Heart right ventricle (tissue), 16 donors: ENCODE measurements around the gene SLC16A8. TPM values are rescaled to one million over a fixed set of nuclear protein-coding genes. Genes with fewer than 3 reads are reported as not detected.

Experiments
- ATAC-seq, 8 donors: fragments of 200-7000 bp; cut with Tn5 transposase; one replicate each; pipeline ENCODE4 v1.9.1; 2020; ENCODE audit warnings: mild to moderate bottlenecking in 8 of 8, moderate library complexity in 8 of 8, moderate number of reproducible peaks in 1 of 8
- DNase-seq, 2 donors: peaks; one replicate each; pipeline ENCODE4 v3.0.0-alpha.2; 2020
- H3K27ac ChIP-seq, 10 donors: fragments of 200-600 bp; sonication (generic) in 2 of 10; one replicate each; pipeline versions ENCODE4 v1.5.0 to v1.8.0; 2020 to 2022; ENCODE audit warnings: mild to moderate bottlenecking in 3 of 10
- H3K27me3 ChIP-seq, 7 donors: fragments of 200-600 bp; one replicate each; pipeline ENCODE4 v1.8.0; 2021 to 2022; ENCODE audit warnings: mild to moderate bottlenecking in 2 of 7
- H3K36me3 ChIP-seq, 9 donors: fragments of 200-600 bp; sonication (generic) in 1 of 9; one replicate each; pipeline versions ENCODE4 v1.5.0 to v1.8.0; 2020 to 2022; ENCODE audit warnings: mild to moderate bottlenecking in 2 of 9
- H3K4me1 ChIP-seq, 9 donors: fragments of 200-600 bp; sonication (generic) in 1 of 9; one replicate each; pipeline versions ENCODE4 v1.5.0 to v1.8.0; 2020 to 2022; ENCODE audit warnings: mild to moderate bottlenecking in 4 of 9
- H3K4me3 ChIP-seq, 10 donors: fragments of 200-600 bp; sonication (generic) in 2 of 10; one replicate each; pipeline versions ENCODE4 v1.5.0 to v1.8.0; 2020 to 2022; ENCODE audit warnings: mild to moderate bottlenecking in 7 of 10, moderate library complexity in 2 of 10
- H3K9me3 ChIP-seq, 11 donors: fragments of 200-600 bp in 10 of 11; sonication (generic) in 2 of 11; one replicate each; pipeline versions ENCODE4 v1.5.0 to v1.8.0; 2013 to 2022; ENCODE audit warnings: mild to moderate bottlenecking in 2 of 11, control low read depth in 1 of 11, moderate library complexity in 1 of 11
- WGBS, 2 donors: extraction: QIAGEN DNeasy Blood & Tissue Kit; methylation state at CpG; one replicate each; pipeline ENCODE4 v1.1.7; 2013; ENCODE audit warnings: inconsistent platforms in 1 of 2; 5-methylcytosine and 5-hydroxymethylcytosine counted together
- intact Hi-C, 10 donors: fragments of 100-400 bp; cut with DNase I; formaldehyde crosslinking; loops; one replicate each; pipeline versions ENCODE4 v1.11.1 to v1.14.2; 2022
- polyA plus RNA-seq, 2 donors: library from polyadenylated mRNA; stranded (reverse); fragments of 200-250 nt; gene quantifications; one replicate each; pipeline ENCODE4 v1.2.3, GENCODE V29; 2013
- total RNA-seq, 10 donors: library from RNA; stranded (reverse); fragmentation: NEBNext Ultra II Directional in 3 of 10; extraction: Animal tissue kit (Norgen Biotek cat#: 25700) in 3 of 10; gene quantifications; one replicate each; pipeline versions ENCODE4 v1.2.1 to v1.2.4, GENCODE V29; 2021 to 2023
- TF ChIP-seq, protein P1 (sequence below), 9 donors: fragments of 200-600 bp; sonication (generic) in 2 of 9; IDR thresholded peaks; one replicate each; pipeline versions ENCODE4 v1.5.0 to v1.8.0; 2021 to 2022; ENCODE audit warnings: antibody characterized with exemption in 9 of 9, mild to moderate bottlenecking in 5 of 9, moderate library complexity in 1 of 9
- donor health status: Arrhythmogenic right ventricular cardiomyopathy.
- donor health status: ischemic (EF 13 %, LVEDD 7.1; RV severe dilation, severe dysfunction).
- donor health status: healthy with polysubstance abuse.
- donor health status: DM: no; HTN: yes; CAD: no.
- donor health status: DM: no; HTN: no; CAD: no.
- donor health status: ischemic (EF 25% LVEDD 6.9; RV normal size, moderate dysfunction).
- donor health status: ischemic (EF 25% LVEDD 5.7; RV mildly dilated, moderate dysfunction).
- donor health status: healthy.
- donor health status: DM: yes; HTN: yes; CAD: no.
- donor health status: Ischemic cardiomyopathy.
- donor health status: ischemic (EF 35%, LVEDD 5.7; RV mildly dilated, moderate dysfunction).
- donor health status: nonischemic (EF 11% LVEDD 7.7; RV severe dilation, severe dysfunction).
- donor health status: DM: yes; HTN: yes; CAD: no.
- donor health status: PGD.
- donor health status: ischemic (EF 29% LVEDD 5.4; RV normal size, mild dysfunction).
- donor health status: nonischemic (EF 23%, LVEDD 6.1; RV moderate dilation, normal function).

The SLC16A8 gene
- total and polyA plus RNA-seq, 12 donors: 0.19 to 0.34 (median 0.22) TPM; not detected in 9

DNA sequence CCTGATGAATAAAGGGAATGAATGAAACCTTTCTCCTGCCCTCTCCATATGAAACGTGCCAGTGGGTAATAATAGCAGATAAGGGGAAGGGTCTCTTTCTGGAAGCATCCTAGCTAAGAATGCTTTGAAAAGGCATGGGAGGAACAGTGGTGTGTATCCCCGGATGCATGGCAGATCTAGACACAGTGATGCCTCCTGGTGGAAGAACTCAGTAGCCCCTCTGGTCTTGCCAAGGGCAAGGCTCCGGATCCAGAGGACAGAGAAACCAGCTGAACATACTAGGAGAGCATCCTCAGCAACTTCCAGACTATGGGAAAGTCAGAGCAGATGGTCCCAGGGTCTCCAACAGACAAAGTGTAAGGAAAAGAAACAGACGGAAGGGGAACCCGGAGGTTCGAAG lies 20.1 kb upstream of the SLC16A8 start:
- no peaks in the 10 kb centered on the region for H3K27me3 ChIP-seq
- H3K27ac ChIP-seq: no peak overlapping the region
- H3K4me1 ChIP-seq: peaks cover 0 to 11% (median 0%) of the 10 kb centered on the region in 9 donors
- no peaks in the 10 kb centered on the region for H3K36me3 ChIP-seq
- no peak overlapping the region for H3K4me3 ChIP-seq
- no peaks in the 10 kb centered on the region for H3K9me3 ChIP-seq
- 75 to 77% methylated on average over 6 of the region's 6 CpGs for WGBS, 2 donors
- intact Hi-C loops: loop anchor here in 3 of 10 donors (5.0 to 10.0 kb wide), 2 partner anchors 49 to 52 kb away; partner anchors contain the start of gene PICK1 (in 1 of the 3)
- ATAC-seq: peak in 1 of 8 donors; percentile 44
- DNase-seq: no peak
- TF ChIP-seq, protein P1, sequence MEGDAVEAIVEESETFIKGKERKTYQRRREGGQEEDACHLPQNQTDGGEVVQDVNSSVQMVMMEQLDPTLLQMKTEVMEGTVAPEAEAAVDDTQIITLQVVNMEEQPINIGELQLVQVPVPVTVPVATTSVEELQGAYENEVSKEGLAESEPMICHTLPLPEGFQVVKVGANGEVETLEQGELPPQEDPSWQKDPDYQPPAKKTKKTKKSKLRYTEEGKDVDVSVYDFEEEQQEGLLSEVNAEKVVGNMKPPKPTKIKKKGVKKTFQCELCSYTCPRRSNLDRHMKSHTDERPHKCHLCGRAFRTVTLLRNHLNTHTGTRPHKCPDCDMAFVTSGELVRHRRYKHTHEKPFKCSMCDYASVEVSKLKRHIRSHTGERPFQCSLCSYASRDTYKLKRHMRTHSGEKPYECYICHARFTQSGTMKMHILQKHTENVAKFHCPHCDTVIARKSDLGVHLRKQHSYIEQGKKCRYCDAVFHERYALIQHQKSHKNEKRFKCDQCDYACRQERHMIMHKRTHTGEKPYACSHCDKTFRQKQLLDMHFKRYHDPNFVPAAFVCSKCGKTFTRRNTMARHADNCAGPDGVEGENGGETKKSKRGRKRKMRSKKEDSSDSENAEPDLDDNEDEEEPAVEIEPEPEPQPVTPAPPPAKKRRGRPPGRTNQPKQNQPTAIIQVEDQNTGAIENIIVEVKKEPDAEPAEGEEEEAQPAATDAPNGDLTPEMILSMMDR (IDR thresholded peaks at IDR 0.05): peak in 7 of 9 donors; percentile 22 to 40 (median 31)

DNA sequence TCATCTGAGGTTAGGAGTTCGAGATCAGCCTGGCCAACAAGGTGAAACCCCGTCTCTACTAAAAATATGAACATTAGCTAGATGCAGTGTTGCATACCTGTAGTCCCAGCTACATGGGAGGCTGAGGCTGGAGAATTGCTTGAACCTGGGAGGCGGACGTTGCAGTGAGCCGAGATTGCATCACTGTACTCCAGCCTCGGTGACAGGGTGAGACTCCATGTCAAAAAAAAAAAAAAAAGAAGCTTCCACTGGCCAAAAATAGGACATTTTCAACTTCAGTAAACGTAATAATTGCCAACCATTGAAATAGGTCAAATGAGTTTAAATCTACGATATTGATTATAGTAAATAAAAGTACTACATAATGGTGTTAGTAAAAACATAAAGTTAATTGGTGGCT lies 19.7 kb upstream of the SLC16A8 start:
- Histone ChIP-seq H3K36me3 (no peaks in the 10 kb centered on the region), H3K4me3 (no peak overlapping the region), H3K4me1 (peaks cover 0 to 14% (median 0%) of the 10 kb centered on the region in 9 donors), H3K9me3 (no peaks in the 10 kb centered on the region), H3K27me3 (no peaks in the 10 kb centered on the region), H3K27ac (no peak overlapping the region)
- ATAC-seq: no peak
- intact Hi-C loops: loop anchor here in 3 of 10 donors (5.0 to 10.0 kb wide), 2 partner anchors 49 to 51 kb away; partner anchors contain the start of gene PICK1 (in 1 of the 3)
- DNase-seq: no peak
- TF ChIP-seq, protein P1 (IDR thresholded peaks at IDR 0.05): no peak
- 68 to 85% methylated on average over 8 of the region's 8 CpGs for WGBS, 2 donors

DNA sequence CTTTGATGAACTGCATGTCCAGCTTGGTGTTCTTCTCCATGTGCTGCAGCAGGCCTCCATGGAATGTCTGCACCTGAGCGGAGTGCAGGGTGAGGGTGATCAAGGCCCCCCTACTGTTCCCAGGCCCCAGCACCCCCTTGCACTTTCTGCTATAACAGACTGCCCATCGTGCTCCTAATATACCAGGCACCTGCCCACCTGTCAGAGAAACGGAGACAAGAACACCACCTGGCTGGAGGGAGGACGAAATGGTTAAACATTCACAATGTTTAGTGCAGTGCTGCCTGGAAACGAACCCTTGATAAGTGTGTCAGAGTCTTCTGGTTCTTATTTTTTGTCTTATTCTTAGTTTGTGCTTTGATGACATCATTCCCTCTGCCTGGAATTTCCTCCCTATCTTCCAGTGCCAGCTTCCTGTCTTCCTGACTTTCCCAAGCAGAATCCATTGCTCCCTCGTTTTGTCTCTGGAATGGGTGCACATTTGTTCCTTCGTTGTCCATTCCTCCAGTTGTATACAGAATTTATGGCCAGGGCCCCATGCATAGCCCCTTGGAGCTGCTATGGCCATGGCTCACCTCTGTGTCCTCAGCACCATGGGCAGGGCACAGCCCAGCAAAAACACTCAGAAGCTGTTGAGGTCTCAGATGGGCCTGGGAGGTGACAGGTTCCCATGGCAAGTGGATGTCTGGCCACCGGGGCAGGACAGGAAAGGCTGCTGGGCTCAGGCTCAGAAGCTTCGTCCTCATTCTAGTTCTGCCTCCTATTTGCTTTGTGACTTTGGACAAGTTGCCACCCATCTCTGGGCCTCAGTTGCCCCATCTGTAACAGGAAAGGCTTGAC lies 14.6 kb upstream of the SLC16A8 start:
- DNase-seq (no peak), ATAC-seq (peak in 5 of 8 donors; percentile 36 to 61 (median 59))
- Histone ChIP-seq H3K4me3 (no peak overlapping the region), H3K36me3 (no peaks in the 10 kb centered on the region), H3K27me3 (no peaks in the 10 kb centered on the region), H3K27ac (peak overlapping the region in 1 of 10 donors; percentile 11), H3K9me3 (no peaks in the 10 kb centered on the region), H3K4me1 (peaks cover 0 to 13% (median 0%) of the 10 kb centered on the region in 9 donors)
- intact Hi-C loops: no loop called here
- TF ChIP-seq, protein P1 (IDR thresholded peaks at IDR 0.05): no peak
- 62 to 69% methylated on average over 9 of the region's 9 CpGs for WGBS, 2 donors

DNA sequence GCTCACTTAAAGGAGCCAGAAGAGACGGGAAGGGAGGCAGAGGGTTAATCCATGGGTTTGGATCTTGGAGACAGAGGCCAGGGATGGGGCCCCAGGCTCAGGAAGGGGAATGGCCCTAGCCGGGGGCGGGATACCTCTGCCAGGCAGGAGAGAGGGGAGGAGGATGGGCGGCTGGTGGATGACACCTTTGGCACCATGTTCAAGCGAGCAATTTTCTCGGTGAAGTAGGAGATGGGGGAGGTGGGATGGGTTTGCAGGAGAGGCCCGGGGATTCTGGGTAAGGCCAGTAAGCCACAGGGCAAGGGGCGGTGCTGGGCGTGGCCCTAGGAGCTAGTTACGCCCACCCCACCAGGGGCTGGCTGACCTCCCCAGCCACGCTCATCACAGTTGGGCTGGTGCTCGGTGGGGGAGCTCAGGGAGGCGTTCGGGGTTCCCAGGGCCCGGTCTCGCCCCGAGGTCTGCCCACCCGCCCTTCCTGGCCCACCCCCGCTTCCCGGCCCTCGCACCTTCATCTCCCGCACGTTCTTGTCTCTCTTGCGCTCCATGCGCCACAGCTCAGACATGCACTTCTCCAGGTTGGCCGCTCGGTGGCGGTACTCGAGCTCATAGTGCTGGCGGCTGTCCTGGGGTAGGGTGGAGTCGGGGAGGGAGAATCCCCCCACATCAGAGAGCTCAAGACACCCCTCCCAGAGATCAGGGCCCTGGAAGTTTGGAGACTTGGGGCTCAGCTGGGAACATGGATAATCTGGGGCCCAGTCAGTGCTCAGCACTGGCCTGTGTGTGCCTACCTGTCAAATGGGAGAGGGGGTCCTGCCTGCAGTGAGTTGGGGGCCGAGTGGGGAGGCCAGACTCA lies 13.8 kb upstream of the SLC16A8 start:
- Histone ChIP-seq H3K4me3 (no peak overlapping the region), H3K9me3 (no peaks in the 10 kb centered on the region), H3K36me3 (no peaks in the 10 kb centered on the region), H3K27me3 (no peaks in the 10 kb centered on the region), H3K4me1 (peaks cover 0 to 13% (median 0%) of the 10 kb centered on the region in 9 donors), H3K27ac (peak overlapping the region in 1 of 10 donors; percentile 11)
- intact Hi-C loops: no loop called here
- ATAC-seq (peak in 5 of 8 donors; percentile 21 to 56 (median 30)), DNase-seq (no peak)
- WGBS, 2 donors: 40 to 43% methylated on average over 30 to 32 of the region's 32 CpGs
- TF ChIP-seq, protein P1 (IDR thresholded peaks at IDR 0.05): peak in 5 of 9 donors; percentile 16 to 38 (median 33)
